Sigmoid colon (tissue), 4 donors: ENCODE measurements around the gene GNAQ.

ENCODE experiments used
- CTCF ChIP-seq, 4 experiments: fragments of 450-650 bp in 3 of 4; fragments of 200-600 bp in 1 of 4; IDR thresholded peaks; one replicate each; pipeline ENCODE4 v1.5.1; 2016 to 2019; ENCODE audit warnings: antibody characterized with exemption in 4 of 4, mild to moderate bottlenecking in 3 of 4, moderate library complexity in 2 of 4
- EP300 ChIP-seq, 4 donors: sonication (generic); formaldehyde crosslinking; IDR thresholded peaks; one replicate each; pipeline ENCODE4 v1.6.1; 2017; ENCODE audit warnings: antibody characterized with exemption in 4 of 4
- POLR2A ChIP-seq, 2 donors: fragments of 450-650 bp; IDR thresholded peaks; one replicate each; pipeline ENCODE4 v1.6.1; 2016; ENCODE audit warnings: antibody characterized with exemption in 2 of 2, mild to moderate bottlenecking in 2 of 2, moderate library complexity in 2 of 2
- POLR2AphosphoS5 ChIP-seq, 4 donors: sonication (generic); formaldehyde crosslinking; IDR thresholded peaks; one replicate each; pipeline ENCODE4 v1.6.1; 2017; ENCODE audit warnings: antibody characterized with exemption in 4 of 4

GRCh38 chr9:77957652-77958051 is 74.0 kb downstream of the GNAQ start:
- TF ChIP-seq CTCF (IDR thresholded peaks at IDR 0.05) (no peak), POLR2AphosphoS5 (IDR thresholded peaks at IDR 0.05) (no peak), EP300 (IDR thresholded peaks at IDR 0.05) (no peak), POLR2A (IDR thresholded peaks at IDR 0.05) (no peak)
